HAP-1 (cell line): ENCODE measurements around the gene PSD2.

Experiments used
- DNase-seq, 2 experiments: peaks; one replicate each; pipeline ENCODE4 v3.0.0-alpha.2; 2016 to 2020; ENCODE audit warnings: low spot score in 2 of 2
- H3K27me3 ChIP-seq: fragments of 250-450 bp; sonication (Bioruptor Pico); 2 replicates; pipeline ENCODE4 v1.5.1; 2020; ENCODE audit warnings: low read depth, mild to moderate bottlenecking, moderate library complexity
- H3K36me3 ChIP-seq: fragments of 250-450 bp; sonication (Bioruptor Pico); replicated peaks from 2 replicates; pipeline ENCODE4 v1.5.1; 2020; ENCODE audit warnings: mild to moderate bottlenecking
- H3K4me1 ChIP-seq: fragments of 250-450 bp; sonication (Bioruptor Pico); 2 replicates; pipeline ENCODE4 v1.5.1; 2020; ENCODE audit warnings: mild to moderate bottlenecking
- H3K4me3 ChIP-seq: fragments of 250-450 bp; sonication (Bioruptor Pico); 2 replicates; pipeline ENCODE4 v1.5.1; 2020; ENCODE audit warnings: mild to moderate bottlenecking, moderate library complexity
- H3K9me3 ChIP-seq: fragments of 250-450 bp; sonication (Bioruptor Pico); 2 replicates; pipeline ENCODE4 v1.5.1; 2020; ENCODE audit warnings: mild to moderate bottlenecking, moderate library complexity
- in situ Hi-C: fragments of 300-500 bp; cut with MboI; formaldehyde crosslinking; loops from 3 replicates; pipeline ENCODE4 v1.14.3; 2020; ENCODE audit warnings: low sequenced_read_pairs, inconsistent platforms, mixed read lengths

PSD2 gene

GRCh38 chr5:139759219-139759721 lies 36.3 kb upstream of the PSD2 start:
- H3K4me1 ChIP-seq = no peaks in the 10 kb centered on the region; the same call in 1 of the 2 replicates
- in situ Hi-C loops = no loop called here
- no peaks in the 10 kb centered on the region for H3K9me3 ChIP-seq
- H3K4me3 ChIP-seq = no peak overlapping the region
- H3K36me3 ChIP-seq = no peaks in the 10 kb centered on the region
- peaks cover 8% of the 10 kb centered on the region for H3K27me3 ChIP-seq
- DNase-seq = no peak

DNA sequence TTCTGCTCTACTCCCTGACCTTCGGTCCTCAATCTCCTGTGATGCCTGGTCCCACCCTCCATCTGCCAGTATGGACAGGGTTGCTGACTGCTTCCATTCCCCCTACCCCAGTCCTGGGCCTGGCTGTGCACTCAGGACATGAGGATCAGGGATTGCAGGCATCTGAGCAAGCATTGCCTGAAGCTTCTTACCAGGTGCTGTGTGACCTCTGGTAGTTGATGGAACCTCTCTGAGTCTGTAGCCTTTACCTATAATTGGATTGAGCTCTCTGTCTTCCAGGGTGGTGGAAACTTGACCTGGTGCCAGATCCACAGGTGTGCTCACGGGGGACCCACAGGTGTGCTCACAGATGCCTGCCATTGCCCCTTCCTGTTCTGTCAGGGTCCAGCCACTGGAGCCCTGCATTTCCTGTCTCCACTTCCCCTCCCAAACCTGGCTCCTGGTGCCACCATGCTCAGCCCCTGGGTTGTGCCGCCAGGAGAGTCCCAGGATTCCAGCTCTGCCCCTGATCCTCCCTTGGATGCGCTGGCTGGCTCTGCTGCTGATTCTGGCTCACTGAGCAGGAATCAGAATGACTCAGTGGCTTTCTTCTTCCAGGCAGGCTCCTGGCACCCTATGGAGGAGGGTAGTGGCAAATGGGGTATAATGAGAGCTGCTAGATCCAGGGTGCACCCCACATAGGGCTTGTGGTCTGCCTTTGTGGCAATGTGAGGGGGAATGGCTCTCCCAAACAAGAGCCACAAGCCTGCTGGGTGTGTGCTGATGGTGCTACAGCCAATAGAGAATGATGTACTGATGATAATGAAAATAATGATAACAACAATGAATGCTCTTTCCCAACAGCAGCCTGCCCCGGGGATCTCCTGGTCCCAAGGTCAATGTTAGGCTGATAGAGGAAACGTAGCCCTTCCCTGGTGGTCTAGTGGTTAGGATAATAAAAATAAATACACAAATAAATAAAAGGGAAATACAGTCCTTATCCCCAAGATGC lies 35.2 kb upstream of the PSD2 start:
- in situ Hi-C loops = loop anchor here (5.0 kb wide), 2 partner anchors 113 to 333 kb away; partner anchors contain the start of gene CXXC5

GRCh38 chr5:139761057-139761450 lies 34.6 kb upstream of the PSD2 start:
- H3K4me1 ChIP-seq = peaks cover 2% of the 10 kb centered on the region; the same call in 1 of the 2 replicates
- DNase-seq = no peak
- H3K4me3 ChIP-seq = no peak overlapping the region
- no peaks in the 10 kb centered on the region for H3K36me3 ChIP-seq
- H3K9me3 ChIP-seq = no peaks in the 10 kb centered on the region
- in situ Hi-C loops = loop anchor here (5.0 kb wide), 2 partner anchors 114 to 334 kb away; partner anchors contain the start of gene CXXC5
- H3K27me3 ChIP-seq = peaks cover 4% of the 10 kb centered on the region

More for the DNA sequence above, 35.2 kb upstream of the PSD2 start:
- Histone ChIP-seq H3K9me3 (no peaks in the 10 kb centered on the region), H3K4me1 (no peaks in the 10 kb centered on the region; the same call in 1 of the 2 replicates), H3K4me3 (no peak overlapping the region), H3K36me3 (no peaks in the 10 kb centered on the region), H3K27me3 (peaks cover 6% of the 10 kb centered on the region)
- DNase-seq = no peak

- Histone ChIP-seq H3K36me3 (no peaks in the 10 kb centered on the region), H3K27me3 (no peaks in the 10 kb centered on the region), H3K9me3 (no peaks in the 10 kb centered on the region), H3K4me3 (no peak overlapping the region), H3K4me1 (0 out of 2 replicates have a peak, but pooled peaks cover 2% of the 10 kb centered on the region)
- no peak for DNase-seq
- in situ Hi-C loops = loop anchor here (5.0 kb wide), 2 partner anchors 114 to 334 kb away; partner anchors contain the start of gene CXXC5
Observed at GRCh38 chr5:139761501-139761900, 34.1 kb upstream of the PSD2 start.

- in situ Hi-C loops = loop anchor here (5.0 kb wide), 2 partner anchors 115 to 335 kb away; partner anchors contain the start of gene CXXC5
- Histone ChIP-seq H3K27me3 (no peaks in the 10 kb centered on the region), H3K36me3 (no peaks in the 10 kb centered on the region), H3K4me1 (0 out of 2 replicates have a peak, but pooled peaks cover 2% of the 10 kb centered on the region), H3K9me3 (no peaks in the 10 kb centered on the region), H3K4me3 (no peak overlapping the region)
- DNase-seq = no peak
Observed at GRCh38 chr5:139762615-139763170, 32.9 kb upstream of the PSD2 start.

DNA sequence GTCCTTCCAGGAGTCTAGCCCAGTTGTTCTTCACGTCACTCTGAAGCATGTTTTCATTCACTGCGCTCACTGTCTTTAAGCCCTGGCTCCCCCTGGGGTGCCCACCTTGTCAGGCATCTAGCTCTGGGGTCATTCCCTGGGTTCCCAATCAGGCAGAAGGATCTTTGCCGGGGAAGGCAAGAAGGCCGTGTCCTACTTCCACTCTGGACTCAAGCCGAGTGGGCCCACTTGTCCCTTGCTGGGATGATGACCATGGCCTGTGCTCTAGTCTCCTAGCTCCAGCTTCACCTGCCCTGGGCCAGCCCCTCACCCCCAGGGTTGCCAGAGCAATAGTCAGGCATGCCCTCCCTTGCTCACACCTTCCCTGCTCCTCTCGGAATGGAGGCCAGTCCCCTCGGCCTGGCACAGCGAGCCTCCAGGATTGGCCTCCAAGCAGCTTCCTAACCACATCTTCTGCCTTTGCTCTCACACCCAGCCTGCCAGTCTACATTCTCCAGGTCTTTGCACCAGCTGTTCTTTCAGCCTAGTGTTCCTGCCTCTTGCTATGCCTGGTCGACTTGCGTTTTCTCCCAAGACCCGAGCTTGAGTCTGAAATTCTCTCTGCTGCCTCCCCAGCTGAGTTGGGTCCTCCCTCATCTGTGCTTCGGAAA lies 32.2 kb upstream of the PSD2 start:
- Histone ChIP-seq H3K27me3 (no peaks in the 10 kb centered on the region), H3K4me1 (0 out of 2 replicates have a peak, but pooled peaks cover 2% of the 10 kb centered on the region)
- in situ Hi-C loops = loop anchor here (5.0 kb wide), 2 partner anchors 116 to 336 kb away; partner anchors contain the start of gene CXXC5

DNA sequence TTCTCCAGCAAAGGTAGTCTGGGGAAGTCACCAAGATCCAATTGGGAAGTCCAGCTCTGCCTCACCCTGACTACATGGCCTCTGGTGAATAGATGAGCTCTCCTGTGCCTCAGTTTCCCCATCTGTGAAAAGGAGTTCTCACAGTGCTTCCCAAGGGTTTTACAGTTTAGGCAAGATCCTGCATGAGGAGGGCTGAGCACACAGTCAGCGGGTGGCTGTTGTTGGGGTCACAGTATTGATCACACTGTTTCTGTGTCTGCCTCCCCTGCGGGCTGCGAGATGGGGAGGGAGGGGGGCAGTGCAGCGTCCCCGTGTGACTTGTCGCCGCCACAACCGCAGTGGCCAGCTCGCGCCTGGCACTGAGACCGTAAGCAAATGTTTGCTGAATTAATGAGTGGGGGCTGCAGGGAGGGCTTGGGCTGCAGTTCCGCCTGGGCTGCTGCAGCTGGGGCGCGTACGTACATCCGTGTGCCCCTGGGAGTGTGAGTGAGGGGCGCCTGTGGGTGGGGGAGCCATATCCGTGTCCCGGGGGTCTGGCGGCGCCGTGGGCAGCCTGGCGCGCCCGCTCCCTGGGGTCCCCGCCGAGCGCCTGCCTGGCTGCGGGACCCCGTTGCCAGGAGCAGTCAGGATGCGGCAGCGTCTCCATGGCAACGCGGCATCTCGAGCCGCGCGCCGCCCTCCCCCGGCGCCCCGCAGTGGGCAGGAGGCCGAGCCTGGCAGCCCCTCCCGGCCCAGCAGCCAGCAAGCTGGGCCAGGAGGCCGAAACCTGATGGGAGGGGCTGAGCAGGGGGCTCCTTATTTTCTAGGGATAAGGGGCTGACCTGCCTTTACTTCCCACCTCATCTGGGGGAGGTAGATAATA lies 31.4 kb upstream of the PSD2 start:
- in situ Hi-C loops = loop anchor here (5.0 kb wide), 2 partner anchors 117 to 337 kb away; partner anchors contain the start of gene CXXC5
- Histone ChIP-seq H3K4me1 (0 out of 2 replicates have a peak, but pooled peaks cover 2% of the 10 kb centered on the region), H3K9me3 (no peaks in the 10 kb centered on the region), H3K36me3 (no peaks in the 10 kb centered on the region), H3K27me3 (no peaks in the 10 kb centered on the region), H3K4me3 (no peak overlapping the region)
- no peak for DNase-seq

More for the DNA sequence above, 32.2 kb upstream of the PSD2 start:
- no peaks in the 10 kb centered on the region for H3K9me3 ChIP-seq
- H3K36me3 ChIP-seq = no peaks in the 10 kb centered on the region
- DNase-seq = no peak
- H3K4me3 ChIP-seq = no peak overlapping the region

DNA sequence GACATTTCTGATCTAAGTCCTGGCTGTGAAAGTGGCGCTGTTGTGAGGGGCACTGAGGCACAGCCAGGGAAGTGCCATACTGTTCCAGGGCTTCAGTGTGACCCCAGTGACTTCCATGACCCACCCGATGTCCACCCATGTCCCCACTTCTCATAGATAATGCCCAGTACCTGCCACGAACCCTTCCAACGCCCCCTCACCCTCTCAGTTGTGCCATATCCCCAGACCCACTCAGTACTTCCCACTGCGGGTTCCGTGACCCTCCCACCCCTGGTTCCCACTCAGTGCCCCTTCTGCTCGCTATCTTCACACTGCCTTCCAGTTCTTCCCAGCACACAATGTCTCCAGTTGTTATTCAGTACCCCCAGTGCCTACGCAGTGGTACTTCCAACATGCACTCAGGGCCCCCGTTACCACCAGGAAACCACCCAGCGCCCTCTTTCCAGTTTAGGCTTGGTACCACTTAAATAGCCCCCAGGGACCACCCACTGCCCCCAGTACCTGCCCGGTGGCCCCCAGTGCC lies 30.7 kb upstream of the PSD2 start:
- H3K4me3 ChIP-seq = peak overlapping the region; percentile 60; the same call in 1 of the 2 replicates
- no peaks in the 10 kb centered on the region for H3K27me3 ChIP-seq
- H3K4me1 ChIP-seq = 0 out of 2 replicates have a peak, but pooled peaks cover 2% of the 10 kb centered on the region
- no peaks in the 10 kb centered on the region for H3K36me3 ChIP-seq
- DNase-seq = no peak
- no peaks in the 10 kb centered on the region for H3K9me3 ChIP-seq
- in situ Hi-C loops = loop anchor here (5.0 kb wide), 2 partner anchors 118 to 338 kb away; partner anchors contain the start of gene CXXC5

DNA sequence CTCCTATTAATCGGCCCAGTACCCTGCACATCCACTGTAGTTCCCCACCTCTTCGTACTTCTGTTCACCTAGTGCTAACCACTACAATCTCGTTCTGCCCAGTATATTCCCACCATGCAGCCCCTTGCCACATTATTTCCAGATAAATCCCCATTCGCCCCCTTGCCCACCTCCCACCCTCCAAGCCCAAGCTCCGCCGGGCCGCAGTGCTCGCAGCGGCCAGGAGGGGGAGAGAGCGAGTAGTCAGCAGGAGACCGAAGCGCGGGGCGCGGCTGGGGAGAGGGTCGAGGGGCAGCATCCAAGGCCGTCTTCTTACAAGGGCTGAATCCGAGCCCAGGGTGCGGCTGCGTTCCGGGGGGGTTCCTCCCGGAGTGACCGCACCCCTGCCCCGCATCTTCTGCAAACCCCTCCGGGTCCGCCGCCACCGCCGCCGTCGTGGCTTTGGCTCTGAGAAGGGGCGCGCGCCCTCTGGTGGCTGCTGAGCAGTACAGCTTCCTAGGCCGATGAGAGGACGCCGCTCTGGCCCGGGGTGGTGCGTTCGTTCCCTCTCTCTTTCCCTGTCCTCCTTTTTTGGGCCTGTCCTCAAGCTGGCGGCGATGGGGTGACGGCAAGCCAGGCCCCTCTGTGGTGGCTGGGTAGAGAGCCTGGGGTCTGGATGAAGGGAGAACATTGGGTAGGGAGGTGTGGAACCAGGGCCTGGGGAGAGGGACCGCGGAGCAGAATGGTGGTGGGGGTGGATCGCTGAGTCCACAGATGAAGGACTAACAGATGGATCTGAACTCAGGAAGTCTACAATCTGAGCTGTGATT lies 30.0 kb upstream of the PSD2 start:
- Histone ChIP-seq H3K9me3 (no peaks in the 10 kb centered on the region), H3K27me3 (no peaks in the 10 kb centered on the region), H3K4me3 (peak overlapping the region; percentile 60), H3K36me3 (no peaks in the 10 kb centered on the region), H3K4me1 (0 out of 2 replicates have a peak, but pooled peaks cover 2% of the 10 kb centered on the region)
- in situ Hi-C loops = no loop called here
- peak; percentile 56 to 87 for DNase-seq

- no peaks in the 10 kb centered on the region for H3K27me3 ChIP-seq
- H3K4me1 ChIP-seq = 0 out of 2 replicates have a peak, but pooled peaks cover 2% of the 10 kb centered on the region
- in situ Hi-C loops = no loop called here
- H3K36me3 ChIP-seq = no peaks in the 10 kb centered on the region
- H3K9me3 ChIP-seq = no peaks in the 10 kb centered on the region
- DNase-seq = no peak
- H3K4me3 ChIP-seq = no peak overlapping the region
Observed at GRCh38 chr5:139767960-139768359, 27.6 kb upstream of the PSD2 start.

- Histone ChIP-seq H3K9me3 (no peaks in the 10 kb centered on the region), H3K36me3 (no peaks in the 10 kb centered on the region), H3K27me3 (no peaks in the 10 kb centered on the region; the same call in 1 of the 2 replicates), H3K4me1 (0 out of 2 replicates have a peak, but pooled peaks cover 2% of the 10 kb centered on the region), H3K4me3 (no peak overlapping the region)
- in situ Hi-C loops = no loop called here
- DNase-seq = no peak
Observed at GRCh38 chr5:139768807-139769465, 26.7 kb upstream of the PSD2 start.
